SH-SY5Y (cell line): ENCODE measurements around the gene TACC3.

Source experiments
- GATA2 ChIP-seq: IDR thresholded peaks from 2 replicates; pipeline ENCODE4 v1.6.1; 2011; ENCODE audit warnings: mild to moderate bottlenecking, low read depth, low read length
- GATA3 ChIP-seq: IDR thresholded peaks from 2 replicates; pipeline ENCODE4 v1.6.1; 2011; ENCODE audit warnings: low read depth, mild to moderate bottlenecking, low read length, moderate library complexity

DNA sequence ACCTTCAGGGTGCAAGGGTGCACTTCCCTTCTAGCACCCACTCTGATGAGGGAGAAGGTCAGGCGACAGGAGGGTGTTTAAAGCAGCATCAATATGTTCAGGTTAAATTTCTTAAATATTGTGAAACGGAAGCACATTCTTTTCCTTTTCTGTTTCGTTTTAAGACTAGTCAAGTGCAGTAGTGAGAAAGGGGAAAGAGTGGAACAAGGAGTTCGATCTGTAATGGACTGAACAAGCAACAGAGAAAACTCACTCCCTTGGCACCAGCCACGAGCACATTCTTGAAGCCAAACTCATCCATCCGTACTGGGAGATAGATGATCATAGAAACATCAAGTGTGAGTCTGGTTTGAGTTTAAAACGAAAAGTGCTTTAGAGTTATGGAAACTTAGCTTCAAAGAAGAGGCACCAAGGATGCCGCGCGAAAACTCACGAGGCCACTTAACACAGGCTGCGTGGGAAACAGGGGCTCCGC, 38.0 kb upstream of the TACC3 start:
- TF ChIP-seq GATA3 (no peak), GATA2 (no peak)
